Thymus (tissue), 11 donors: ENCODE results near the gene PADI4. TPM values are rescaled to one million over a fixed set of nuclear protein-coding genes. Genes with fewer than 3 reads are reported as not detected.

ENCODE experiments used
- DNase-seq, 9 donors: peaks; one replicate each; pipeline ENCODE4 v3.0.0-alpha.2; 2013; ENCODE audit warnings: low spot score in 9 of 9, low read depth in 6 of 9, missing footprints in 1 of 9
- H3K27ac ChIP-seq, 2 donors: one replicate each; pipeline ENCODE4 v1.5.1; 2013; ENCODE audit warnings: control low read depth in 1 of 2, low read depth in 1 of 2, low read length in 1 of 2, mild to moderate bottlenecking in 1 of 2, moderate library complexity in 1 of 2
- H3K27me3 ChIP-seq, 2 donors: one replicate each; pipeline ENCODE4 v1.5.1; 2013; ENCODE audit warnings: low read length in 1 of 2; ENCODE audit not compliant: control insufficient read depth in 2 of 2, insufficient read depth in 1 of 2
- H3K36me3 ChIP-seq, 2 donors: one replicate each; pipeline ENCODE4 v1.5.1; 2013; ENCODE audit warnings: low read length in 1 of 2, mild to moderate bottlenecking in 1 of 2, moderate library complexity in 1 of 2; ENCODE audit not compliant: control insufficient read depth in 2 of 2, insufficient read depth in 2 of 2
- H3K4me1 ChIP-seq, 2 donors: one replicate each; pipeline ENCODE4 v1.5.1; 2013; ENCODE audit warnings: low read length in 2 of 2; ENCODE audit not compliant: control insufficient read depth in 2 of 2, insufficient read depth in 2 of 2
- H3K4me3 ChIP-seq, 2 donors: one replicate each; pipeline ENCODE4 v1.5.1; 2013; ENCODE audit warnings: low read length in 2 of 2, control low read depth in 1 of 2, mild to moderate bottlenecking in 1 of 2
- H3K9me3 ChIP-seq, 2 donors: one replicate each; pipeline ENCODE4 v1.5.1; 2013; ENCODE audit warnings: low read length in 1 of 2, mild to moderate bottlenecking in 1 of 2; ENCODE audit not compliant: control insufficient read depth in 2 of 2, insufficient read depth in 1 of 2
- WGBS: extraction: QIAGEN DNeasy Blood & Tissue Kit; methylation state at CpG from one replicate; pipeline ENCODE4 v1.1.7; 2013; 5-methylcytosine and 5-hydroxymethylcytosine counted together
- polyA plus RNA-seq: library from polyadenylated mRNA; stranded (reverse); fragments of 200-250 nt; gene quantifications from one replicate; pipeline ENCODE4 v1.2.3, GENCODE V29; 2013
- total RNA-seq: library from RNA; stranded (reverse); fragments of 120-200 nt; gene quantifications from one replicate; pipeline ENCODE4 v1.2.4, GENCODE V29; 2013
- donor health status: healthy.

The PADI4 gene
- total and polyA plus RNA-seq, 2 donors: 2.8 to 3.5 TPM

DNA sequence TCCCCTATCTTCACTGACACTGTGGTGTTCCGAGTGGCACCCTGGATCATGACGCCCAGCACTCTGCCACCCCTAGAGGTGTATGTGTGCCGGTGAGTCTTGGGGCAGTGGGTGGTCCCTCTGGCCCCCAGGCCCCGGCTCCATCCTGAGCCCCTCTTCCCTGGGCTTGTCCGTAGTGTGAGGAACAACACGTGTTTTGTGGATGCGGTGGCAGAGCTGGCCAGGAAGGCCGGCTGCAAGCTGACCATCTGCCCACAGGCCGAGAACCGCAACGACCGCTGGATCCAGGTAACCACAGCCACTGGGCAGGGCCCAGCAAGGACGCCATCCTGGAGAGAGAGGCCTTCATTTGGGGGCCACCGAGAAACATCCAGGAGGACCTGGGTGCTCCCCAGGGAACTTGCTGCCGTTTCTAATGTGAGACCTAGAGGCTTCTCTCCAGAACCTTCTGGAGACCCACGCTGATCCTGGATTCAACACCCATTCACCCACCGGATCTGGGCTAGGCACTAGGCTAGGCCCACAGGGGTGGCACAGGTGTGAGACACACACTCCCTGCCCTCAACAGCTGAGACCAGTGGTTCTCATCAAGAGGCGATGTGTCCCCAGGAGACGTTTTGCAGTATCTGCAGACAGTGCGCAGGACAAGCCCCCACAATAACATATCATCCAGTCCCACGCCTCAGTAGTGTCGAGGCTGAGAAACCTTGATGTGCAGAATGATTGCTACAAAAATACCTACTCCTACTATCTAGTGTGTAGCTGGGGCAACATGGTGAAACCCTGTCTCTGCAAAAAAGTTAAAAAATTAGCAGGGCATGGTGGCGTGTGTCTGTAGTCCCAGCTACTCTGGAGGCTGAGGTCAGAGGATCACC lies 36.9 kb upstream of the PADI4 start:
- Histone ChIP-seq H3K4me1 (no peaks in the 10 kb centered on the region), H3K36me3 (no peaks in the 10 kb centered on the region), H3K27ac (no peak overlapping the region), H3K9me3 (no peaks in the 10 kb centered on the region), H3K4me3 (no peak overlapping the region), H3K27me3 (peaks cover 0 to 2% of the 10 kb centered on the region in 2 donors)
- no peak for DNase-seq
- 96% methylated on average over 23 of the region's 23 CpGs for WGBS

DNA sequence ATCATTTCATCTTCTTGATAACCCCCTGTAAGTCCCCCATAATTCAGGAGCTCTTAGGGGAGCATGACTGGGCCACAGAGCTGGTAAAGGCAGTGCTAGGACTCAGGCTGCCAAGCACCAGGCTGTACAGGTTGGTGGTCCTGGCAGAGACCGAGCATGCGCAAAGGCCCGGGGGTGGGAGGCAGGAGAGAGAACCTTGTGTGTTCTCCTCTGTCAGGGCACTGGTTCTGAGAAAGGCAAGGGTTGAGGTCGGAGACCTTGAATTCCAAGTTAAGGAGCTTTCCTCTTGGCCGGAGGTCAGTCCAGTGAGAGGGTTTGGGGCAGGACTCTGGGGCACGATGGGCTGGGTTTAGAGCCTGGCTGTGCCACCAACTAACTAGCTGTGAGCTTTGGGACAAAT lies 35.9 kb upstream of the PADI4 start:
- H3K27ac ChIP-seq: no peak overlapping the region
- no peaks in the 10 kb centered on the region for H3K9me3 ChIP-seq
- no peaks in the 10 kb centered on the region for H3K4me1 ChIP-seq
- no peaks in the 10 kb centered on the region for H3K36me3 ChIP-seq
- no peak overlapping the region for H3K4me3 ChIP-seq
- 96% methylated on average over 6 of the region's 6 CpGs for WGBS
- no peak for DNase-seq
- H3K27me3 ChIP-seq: peaks cover 0 to 4% of the 10 kb centered on the region in 2 donors

DNA sequence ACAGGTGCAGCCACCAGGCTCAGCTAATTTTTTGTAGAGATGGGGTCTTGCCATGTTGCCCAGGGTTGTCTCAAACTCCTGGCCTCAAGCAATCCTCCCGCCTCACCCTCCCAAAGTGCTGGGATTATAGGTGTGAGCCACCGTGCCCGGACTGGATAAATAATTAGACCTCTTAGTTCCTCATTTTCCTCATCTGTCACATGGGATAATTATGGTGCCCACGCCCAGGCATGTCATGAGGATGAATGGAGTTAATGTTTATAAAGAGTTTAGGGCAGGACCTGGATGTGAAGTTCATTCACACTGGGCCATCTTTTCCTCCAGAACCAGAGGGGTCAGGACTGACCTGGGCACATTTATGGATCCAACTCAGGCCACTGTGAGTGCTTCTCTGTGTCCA lies 35.4 kb upstream of the PADI4 start:
- no peaks in the 10 kb centered on the region for H3K4me1 ChIP-seq
- WGBS: 67% methylated on average over 4 of the region's 4 CpGs
- DNase-seq: no peak
- no peak overlapping the region for H3K4me3 ChIP-seq
- peaks cover 0 to 4% of the 10 kb centered on the region in 2 donors for H3K27me3 ChIP-seq
- no peaks in the 10 kb centered on the region for H3K9me3 ChIP-seq
- no peaks in the 10 kb centered on the region for H3K36me3 ChIP-seq
- no peak overlapping the region for H3K27ac ChIP-seq

DNA sequence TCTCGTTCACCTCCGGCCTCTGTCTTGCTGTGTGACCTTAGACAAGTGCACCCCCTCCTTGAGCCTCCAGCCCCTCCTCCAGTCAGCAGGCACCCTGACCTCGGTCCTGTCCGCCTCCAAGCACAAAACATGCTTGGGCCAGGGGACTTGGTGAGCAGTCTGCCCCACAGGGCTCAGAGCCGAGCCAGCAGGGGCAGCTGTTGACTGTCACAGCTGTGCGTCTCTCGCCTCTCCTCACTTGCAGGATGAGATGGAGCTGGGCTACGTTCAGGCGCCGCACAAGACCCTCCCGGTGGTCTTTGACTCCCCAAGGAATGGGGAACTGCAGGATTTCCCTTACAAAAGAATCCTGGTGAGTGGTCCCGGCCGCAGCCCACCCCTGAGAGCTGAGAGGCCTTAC lies 34.9 kb upstream of the PADI4 start:
- 94% methylated on average over 13 of the region's 13 CpGs for WGBS
- H3K27ac ChIP-seq: no peak overlapping the region
- H3K4me3 ChIP-seq: no peak overlapping the region
- H3K36me3 ChIP-seq: no peaks in the 10 kb centered on the region
- H3K4me1 ChIP-seq: no peaks in the 10 kb centered on the region
- H3K27me3 ChIP-seq: peaks cover 0 to 4% of the 10 kb centered on the region in 2 donors
- H3K9me3 ChIP-seq: no peaks in the 10 kb centered on the region
- no peak for DNase-seq

DNA sequence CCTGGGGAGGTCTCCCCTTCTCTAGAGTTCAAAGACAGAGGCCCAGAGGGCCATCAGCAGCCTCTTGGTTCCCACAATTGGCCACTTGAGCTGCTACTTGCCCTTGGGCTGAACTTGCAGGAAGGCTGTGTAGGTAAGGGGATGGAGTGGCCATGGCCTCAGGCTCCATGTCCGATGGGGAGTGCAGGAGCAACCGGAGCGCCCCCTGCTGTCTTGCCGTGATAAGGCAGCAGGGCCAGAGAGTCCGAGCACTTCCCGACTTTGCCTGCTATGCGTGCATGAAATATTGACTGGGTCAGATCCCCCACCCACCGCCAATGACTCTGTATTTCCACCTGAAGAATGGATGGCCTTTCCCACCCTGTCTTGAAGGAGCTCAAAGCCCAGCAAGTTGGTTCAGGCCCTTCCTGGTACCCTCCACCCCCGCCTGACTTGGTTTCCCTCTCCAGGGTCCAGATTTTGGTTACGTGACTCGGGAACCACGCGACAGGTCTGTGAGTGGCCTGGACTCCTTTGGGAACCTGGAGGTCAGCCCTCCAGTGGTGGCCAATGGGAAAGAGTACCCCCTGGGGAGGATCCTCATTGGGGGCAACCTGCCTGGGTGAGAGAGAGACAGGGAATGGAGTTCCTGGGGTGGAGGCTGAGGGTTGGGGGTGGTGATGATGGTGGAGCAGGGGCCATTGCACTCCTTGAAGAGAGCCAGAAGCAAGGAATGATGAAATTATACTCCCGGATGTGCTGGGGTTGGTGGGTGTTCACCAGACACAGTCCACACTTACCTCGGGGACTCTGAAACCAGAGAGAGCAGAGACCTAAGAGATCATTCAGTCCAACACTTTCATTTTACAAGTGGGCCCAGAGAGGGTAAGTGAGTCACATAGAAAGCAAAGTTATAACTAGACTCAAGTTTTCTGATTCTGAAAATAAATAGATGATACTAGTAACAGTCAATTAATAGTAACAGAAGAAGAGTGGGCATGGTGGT lies 33.5 kb upstream of the PADI4 start:
- Histone ChIP-seq H3K36me3 (no peaks in the 10 kb centered on the region), H3K4me3 (no peak overlapping the region), H3K4me1 (no peaks in the 10 kb centered on the region), H3K9me3 (no peaks in the 10 kb centered on the region), H3K27ac (no peak overlapping the region), H3K27me3 (peaks cover 0 to 4% of the 10 kb centered on the region in 2 donors)
- WGBS: 52% methylated on average over 15 of the region's 15 CpGs
- peak in 2 of 9 donors; percentile 1 for DNase-seq

DNA sequence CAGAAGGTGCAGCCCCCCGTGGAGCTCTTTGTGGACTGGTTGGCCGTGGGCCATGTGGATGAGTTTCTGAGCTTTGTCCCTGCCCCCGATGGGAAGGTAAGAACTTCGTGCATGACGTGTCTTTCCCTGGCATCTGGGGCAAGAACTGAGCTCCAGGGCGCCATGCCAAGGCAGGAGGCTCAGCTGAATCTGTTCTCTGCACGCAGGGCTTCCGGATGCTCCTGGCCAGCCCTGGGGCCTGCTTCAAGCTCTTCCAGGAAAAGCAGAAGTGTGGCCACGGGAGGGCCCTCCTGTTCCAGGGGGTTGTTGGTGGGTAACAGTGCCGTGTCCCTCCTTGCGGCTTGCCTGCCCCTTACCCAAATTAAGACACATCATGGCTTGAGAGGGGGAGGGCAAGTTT lies 31.4 kb upstream of the PADI4 start:
- Histone ChIP-seq H3K27ac (no peak overlapping the region), H3K9me3 (no peaks in the 10 kb centered on the region), H3K4me1 (no peaks in the 10 kb centered on the region), H3K4me3 (no peak overlapping the region), H3K36me3 (no peaks in the 10 kb centered on the region), H3K27me3 (peaks cover 0 to 5% of the 10 kb centered on the region in 2 donors)
- WGBS: 12% methylated on average over 11 of the region's 11 CpGs
- DNase-seq: no peak

DNA sequence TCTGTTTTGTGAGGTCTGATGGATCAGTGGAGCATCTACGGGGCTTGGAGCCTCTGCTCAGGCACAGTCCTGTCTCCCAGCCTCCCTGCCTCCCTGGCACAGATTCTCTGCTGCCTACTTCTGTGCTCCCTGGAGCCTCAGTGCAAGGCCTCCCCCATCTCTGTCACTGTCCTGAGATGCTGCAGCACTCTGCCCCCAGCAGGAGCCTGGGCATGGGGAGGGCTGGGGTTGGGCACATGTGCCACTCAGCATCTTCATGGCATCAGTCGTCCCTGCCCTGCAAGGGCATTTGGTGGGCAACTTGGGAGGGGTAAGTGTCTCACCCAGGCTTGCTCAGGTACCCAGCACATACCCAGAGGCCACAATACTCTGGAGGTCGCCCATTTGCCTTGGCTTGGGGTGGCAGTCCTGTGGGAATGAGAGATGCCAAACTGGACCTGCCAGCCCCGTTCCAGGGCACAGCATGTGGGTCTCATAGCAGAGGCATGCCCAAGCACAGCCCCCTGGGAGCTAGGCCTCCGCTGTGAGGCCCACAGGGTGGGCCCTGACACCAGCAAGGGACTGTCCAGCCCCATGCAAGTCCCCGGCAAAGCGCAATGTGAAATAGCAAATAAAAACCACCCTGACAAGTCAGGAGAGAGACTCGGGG lies 30.4 kb upstream of the PADI4 start:
- H3K4me1 ChIP-seq: no peaks in the 10 kb centered on the region
- H3K36me3 ChIP-seq: no peaks in the 10 kb centered on the region
- no peak overlapping the region for H3K27ac ChIP-seq
- no peaks in the 10 kb centered on the region for H3K9me3 ChIP-seq
- no peak overlapping the region for H3K4me3 ChIP-seq
- DNase-seq: no peak
- H3K27me3 ChIP-seq: peaks cover 0 to 6% of the 10 kb centered on the region in 2 donors
- 92% methylated on average over 8 of the region's 8 CpGs for WGBS

DNA sequence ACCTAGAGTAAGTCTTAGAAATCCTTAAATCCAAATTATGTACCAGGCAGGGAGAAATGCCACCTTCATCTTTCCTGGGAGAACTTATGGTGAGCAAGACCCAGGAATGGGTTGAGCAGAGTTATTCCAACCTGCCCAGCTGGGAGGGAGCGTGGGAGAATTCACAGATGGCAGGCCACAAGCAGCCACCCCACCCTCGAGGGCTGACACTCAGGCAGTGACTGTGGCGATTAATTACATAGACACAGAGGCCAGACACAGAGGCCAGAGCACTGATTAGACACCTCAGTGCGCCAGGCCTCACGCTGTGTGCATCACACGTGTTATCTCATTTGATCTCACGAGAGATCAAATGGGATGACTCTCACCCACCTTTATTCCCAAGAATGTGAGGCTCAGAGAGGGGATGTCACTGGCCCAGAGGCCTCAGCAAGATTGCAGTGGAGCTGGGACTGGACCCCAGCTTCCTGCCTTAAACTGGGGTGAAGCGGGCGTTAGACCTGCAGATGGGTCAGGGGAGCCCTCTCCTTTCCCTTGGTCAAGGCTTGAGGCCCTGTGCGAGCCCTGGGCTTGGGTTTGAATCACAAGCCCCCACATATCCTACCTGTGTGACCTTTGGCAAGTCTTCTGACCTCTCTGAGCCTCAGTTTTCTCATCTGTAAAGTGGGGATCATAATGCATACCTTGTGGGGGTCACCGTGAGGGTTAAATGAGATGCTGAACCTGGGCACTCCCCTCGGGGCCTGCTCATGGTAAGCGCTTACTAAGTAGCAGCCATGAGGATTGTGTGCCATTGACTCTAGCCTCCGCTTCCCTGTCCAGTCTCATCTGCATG lies 28.8 kb upstream of the PADI4 start:
- 91% methylated on average over 14 of the region's 14 CpGs for WGBS
- no peak for DNase-seq
- H3K9me3 ChIP-seq: no peaks in the 10 kb centered on the region
- H3K4me1 ChIP-seq: no peaks in the 10 kb centered on the region
- H3K27ac ChIP-seq: no peak overlapping the region
- no peaks in the 10 kb centered on the region for H3K36me3 ChIP-seq
- H3K4me3 ChIP-seq: no peak overlapping the region
- H3K27me3 ChIP-seq: peaks cover 0 to 5% of the 10 kb centered on the region in 2 donors
